Measurements from ENCODE around the gene MINDY4.

Gene MINDY4

DNA sequence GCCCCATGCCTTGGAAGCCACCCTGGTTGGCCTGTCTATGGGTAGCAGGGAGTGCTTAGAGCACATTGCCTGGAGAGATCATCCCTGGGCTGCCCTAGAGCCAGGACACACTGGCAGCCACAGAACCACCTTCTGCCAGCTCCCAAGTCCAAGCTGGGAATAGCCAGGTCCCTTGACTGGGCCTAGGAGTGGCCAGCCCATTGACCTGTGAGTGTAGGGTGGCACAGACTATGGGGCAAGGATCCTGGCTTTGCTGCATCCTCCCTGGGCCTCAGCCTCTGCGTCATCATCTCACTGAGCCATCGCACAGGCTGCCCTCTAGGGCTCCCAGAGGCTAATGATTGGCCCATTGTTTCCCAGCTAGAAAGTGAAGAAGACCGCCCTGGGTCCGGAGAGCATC is 147.5 kb downstream of the MINDY4 start:
- DNase-seq: no peak

DNA sequence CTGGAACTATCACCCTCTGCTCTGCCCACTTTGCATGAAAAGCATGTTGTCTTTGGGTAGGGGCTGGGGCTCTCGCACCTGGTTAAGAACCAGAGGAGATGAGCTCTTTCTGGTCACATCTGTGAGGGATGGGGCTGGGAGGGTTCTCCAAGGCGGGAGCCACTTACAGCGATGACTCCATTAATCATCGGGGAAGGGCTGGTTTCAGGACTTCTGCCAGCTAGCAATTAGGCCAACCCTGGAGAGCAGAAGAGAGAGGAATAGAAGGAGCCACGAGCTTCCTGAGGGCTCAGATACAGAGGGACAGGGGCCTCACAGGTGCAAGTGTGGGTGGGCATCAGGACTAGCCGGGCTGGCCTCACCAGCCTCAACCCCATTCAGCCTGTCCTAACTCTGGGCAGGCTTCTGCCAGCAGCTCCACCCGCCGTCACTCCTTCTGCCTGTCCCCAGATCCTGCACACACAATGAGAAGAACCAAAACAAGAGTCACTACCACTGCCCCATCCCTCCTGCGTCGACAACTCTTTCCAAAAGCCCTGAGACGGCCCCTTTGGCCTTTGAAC is 148.9 kb downstream of the MINDY4 start:
- peak; percentile 75 for DNase-seq

GRCh38 chr7:30920584-30921539 is 149.6 kb downstream of the MINDY4 start:
- peak; percentile 87 for DNase-seq

DNA sequence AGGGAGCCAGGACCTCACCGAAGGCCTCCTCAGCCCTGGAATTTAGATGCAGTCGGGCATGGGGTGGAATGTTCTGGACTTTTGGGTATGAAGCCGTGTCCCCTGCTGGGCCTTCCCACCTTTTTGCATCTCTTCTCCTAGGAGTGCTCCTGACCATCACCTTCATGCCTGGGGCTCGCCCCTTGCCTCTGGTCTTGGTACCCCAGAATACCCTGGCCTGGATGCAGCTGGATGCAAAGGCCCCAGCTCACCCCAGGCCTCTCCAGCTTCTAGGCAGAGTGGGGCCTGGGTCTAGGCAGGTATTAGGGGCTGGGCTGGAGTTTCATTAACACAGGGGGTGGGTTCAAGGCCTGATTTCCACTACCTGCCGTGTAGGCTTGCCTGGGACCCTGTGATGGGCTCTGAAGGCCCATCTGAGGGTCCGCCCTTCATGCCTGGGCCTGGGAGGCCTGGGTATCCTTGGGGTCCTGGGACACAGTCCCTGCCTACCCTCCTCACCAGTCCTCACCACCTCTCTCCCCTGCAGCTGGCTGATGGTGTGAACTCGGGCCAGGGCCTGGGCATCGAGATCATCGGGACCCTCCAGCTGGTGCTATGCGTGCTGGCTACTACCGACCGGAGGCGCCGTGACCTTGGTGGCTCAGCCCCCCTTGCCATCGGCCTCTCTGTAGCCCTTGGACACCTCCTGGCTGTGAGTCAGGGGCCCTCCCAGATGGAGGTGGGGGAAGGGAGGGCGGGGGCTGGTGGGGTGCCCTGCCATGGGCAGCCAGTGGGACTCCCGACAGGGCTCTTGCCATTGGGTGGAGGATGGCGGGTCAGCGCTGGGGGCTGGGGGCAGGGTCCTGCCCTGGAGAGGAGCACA is 150.6 kb downstream of the MINDY4 start:
- no peak for DNase-seq

GRCh38 chr7:30922596-30922995 is 151.4 kb downstream of the MINDY4 start:
- DNase-seq: no peak

- no peak for DNase-seq
Measured at GRCh38 chr7:30923009-30923773, 152.0 kb downstream of the MINDY4 start.

DNA sequence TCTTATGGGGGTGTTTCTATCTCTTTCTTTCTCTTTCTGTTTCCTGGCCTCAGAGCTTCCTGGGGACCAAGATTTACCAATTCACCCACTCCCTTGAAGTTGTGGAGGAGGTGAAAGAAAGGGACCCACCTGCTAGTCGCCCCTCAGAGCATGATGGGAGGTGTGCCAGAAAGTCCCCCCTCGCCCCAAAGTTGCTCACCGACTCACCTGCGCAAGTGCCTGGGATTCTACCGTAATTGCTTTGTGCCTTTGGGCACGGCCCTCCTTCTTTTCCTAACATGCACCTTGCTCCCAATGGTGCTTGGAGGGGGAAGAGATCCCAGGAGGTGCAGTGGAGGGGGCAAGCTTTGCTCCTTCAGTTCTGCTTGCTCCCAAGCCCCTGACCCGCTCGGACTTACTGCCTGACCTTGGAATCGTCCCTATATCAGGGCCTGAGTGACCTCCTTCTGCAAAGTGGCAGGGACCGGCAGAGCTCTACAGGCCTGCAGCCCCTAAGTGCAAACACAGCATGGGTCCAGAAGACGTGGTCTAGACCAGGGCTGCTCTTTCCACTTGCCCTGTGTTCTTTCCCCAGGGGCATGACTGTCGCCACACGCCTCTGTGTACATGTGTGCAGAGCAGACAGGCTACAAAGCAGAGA is 152.7 kb downstream of the MINDY4 start:
- DNase-seq: no peak

DNA sequence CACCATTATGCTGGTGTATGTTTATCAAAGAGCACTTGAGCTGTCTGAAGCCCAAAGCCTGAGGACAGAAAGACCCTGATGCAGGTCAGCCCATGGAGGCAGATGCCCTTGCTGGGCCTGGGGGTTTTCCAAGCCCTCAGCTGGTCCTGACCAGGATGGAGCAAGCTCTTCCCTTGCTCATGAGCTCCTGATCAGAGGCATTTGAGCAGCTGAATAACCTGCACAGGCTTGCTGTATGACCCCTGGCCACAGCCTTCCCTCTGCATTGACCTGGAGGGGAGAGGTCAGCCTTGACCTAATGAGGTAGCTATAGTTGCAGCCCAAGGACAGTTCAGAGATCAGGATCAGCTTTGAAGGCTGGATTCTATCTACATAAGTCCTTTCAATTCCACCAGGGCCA is 153.4 kb downstream of the MINDY4 start:
- no peak for DNase-seq

- DNase-seq: no peak
Measured at GRCh38 chr7:30925117-30925516, 153.9 kb downstream of the MINDY4 start.

GRCh38 chr7:30925913-30926312 is 154.7 kb downstream of the MINDY4 start:
- no peak for DNase-seq

DNA sequence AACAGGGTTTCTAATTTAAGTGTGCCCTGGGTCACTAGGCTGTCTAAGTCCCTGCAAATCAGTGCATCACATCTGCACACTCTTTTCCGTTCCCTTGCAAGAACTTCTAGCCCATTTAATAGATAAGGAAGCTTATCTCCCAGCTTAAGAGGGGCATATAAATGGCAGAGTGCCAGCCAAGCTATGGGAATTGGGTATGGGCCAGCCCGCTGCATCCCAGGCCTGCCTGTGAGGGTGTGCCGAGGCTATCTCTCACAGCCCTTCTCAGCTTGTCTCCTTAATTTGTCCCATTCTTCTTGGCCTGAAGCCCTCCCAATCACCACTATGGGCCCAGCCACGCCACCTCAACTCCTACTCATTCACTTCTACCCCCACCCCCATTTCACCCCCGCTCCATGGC is 155.1 kb downstream of the MINDY4 start:
- no peak for DNase-seq

- DNase-seq: no peak
Measured at GRCh38 chr7:30927040-30927439, 155.8 kb downstream of the MINDY4 start.

DNA sequence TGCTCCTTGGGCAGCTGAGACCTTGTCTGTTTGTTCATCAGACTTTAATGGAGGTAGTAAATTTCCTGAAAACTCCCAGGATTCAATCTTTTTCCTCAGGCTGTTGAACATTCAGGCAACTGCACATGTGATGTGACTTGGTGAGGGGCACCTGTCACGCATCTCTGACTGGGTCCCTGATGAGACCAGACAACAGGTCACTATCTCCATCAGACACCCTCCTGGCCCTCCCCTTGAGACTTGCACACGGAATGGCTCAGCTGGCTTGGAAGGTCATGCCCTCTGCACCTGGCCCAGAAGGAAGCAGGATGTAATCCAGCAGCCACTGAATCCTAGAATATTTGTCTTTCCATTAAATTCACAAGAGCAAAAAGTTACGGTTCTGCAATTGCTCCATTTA is 156.3 kb downstream of the MINDY4 start:
- DNase-seq: no peak

- DNase-seq: no peak
Measured at GRCh38 chr7:30928254-30928872, 157.1 kb downstream of the MINDY4 start.

DNA sequence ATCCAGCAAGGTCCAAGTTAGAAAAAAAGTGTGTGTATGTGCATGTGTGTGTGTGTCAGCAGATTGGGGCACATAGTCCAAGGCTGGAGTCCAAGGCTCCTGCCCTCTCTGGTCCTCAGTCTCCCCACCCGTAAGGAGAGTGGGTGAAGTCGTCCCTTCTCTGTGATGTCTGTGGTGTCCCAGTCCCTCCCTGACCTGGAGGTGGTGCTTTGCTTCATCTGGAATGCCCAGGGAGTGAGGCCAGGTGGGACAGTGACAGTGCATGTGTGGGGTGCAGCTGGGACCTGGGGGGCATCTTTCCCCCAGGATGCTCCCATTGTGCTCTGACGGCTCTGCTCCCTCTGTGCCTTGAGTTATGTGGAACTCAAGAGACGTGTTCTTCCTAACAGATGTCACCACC is 158.5 kb downstream of the MINDY4 start:
- DNase-seq: no peak

DNA sequence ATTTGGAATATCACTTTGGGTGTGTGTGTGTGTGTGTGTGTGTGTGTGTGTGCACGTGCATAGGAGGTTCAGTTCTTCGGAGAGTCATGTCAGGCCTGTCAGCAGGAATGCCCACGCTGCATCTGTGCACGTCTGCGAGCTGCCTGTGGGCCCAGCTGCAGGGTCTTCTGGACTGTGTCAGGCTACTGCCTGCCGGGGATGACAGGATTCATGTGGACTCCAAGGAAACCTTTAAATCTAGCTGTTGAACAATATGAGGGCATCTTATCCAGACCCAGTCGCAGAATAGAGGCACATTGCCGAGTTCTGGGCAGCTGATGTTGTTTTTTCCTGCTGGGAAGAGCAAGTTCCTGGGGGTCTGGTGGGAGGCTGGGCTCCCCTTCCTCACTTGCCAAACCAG is 159.4 kb downstream of the MINDY4 start:
- DNase-seq: no peak

GRCh38 chr7:30931161-30931928 is 160.1 kb downstream of the MINDY4 start:
- peak; percentile 68 for DNase-seq

GRCh38 chr7:30931929-30932540 is 160.8 kb downstream of the MINDY4 start:
- DNase-seq: no peak

DNA sequence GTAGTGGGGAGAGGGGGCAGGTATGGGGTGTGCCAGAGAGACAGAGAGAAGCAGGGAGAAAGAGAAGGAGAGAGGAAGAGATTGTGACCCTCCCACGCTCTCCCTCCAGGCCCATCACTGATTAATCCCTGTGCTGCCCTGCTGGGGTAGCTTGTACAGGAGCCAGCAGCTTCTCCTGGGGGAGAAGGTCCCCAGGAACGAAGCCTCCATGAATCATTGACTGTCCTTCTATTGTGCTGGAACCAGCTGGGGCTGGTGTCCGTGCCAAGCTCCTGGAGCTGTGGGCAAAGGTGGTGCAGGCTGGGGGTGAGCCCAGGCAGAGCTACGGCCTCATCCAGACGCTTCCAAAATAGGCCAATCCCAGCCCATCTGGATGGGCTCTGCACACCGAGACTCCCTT is 161.3 kb downstream of the MINDY4 start:
- DNase-seq: no peak

Measured in fibroblast of skin of back (primary cell).